Hepatocyte (in vitro differentiated cells): Measurements from ENCODE around the gene CCL14.

Source experiments
- EZH2 ChIP-seq: fragments of 200-600 bp; sonication (generic); IDR thresholded peaks from 2 replicates; pipeline ENCODE4 v1.6.1; 2016; ENCODE audit warnings: antibody characterized with exemption, mild to moderate bottlenecking, borderline replicate concordance
- EZH2phosphoT487 ChIP-seq: fragments of 200-600 bp; sonication (generic); IDR thresholded peaks from one replicate; pipeline ENCODE4 v1.6.1; 2018; ENCODE audit warnings: antibody characterized with exemption, mild to moderate bottlenecking, low read depth, moderate library complexity; ENCODE audit not compliant: unreplicated experiment, severe bottlenecking
- TF ChIP-seq, protein P1 (sequence below): fragments of 200-600 bp; sonication (generic); IDR thresholded peaks from 2 replicates; pipeline ENCODE4 v1.5.1; 2016; ENCODE audit warnings: antibody characterized with exemption, mild to moderate bottlenecking; ENCODE audit not compliant: poor library complexity

- TF ChIP-seq EZH2phosphoT487: no peak
- TF ChIP-seq, protein P1, sequence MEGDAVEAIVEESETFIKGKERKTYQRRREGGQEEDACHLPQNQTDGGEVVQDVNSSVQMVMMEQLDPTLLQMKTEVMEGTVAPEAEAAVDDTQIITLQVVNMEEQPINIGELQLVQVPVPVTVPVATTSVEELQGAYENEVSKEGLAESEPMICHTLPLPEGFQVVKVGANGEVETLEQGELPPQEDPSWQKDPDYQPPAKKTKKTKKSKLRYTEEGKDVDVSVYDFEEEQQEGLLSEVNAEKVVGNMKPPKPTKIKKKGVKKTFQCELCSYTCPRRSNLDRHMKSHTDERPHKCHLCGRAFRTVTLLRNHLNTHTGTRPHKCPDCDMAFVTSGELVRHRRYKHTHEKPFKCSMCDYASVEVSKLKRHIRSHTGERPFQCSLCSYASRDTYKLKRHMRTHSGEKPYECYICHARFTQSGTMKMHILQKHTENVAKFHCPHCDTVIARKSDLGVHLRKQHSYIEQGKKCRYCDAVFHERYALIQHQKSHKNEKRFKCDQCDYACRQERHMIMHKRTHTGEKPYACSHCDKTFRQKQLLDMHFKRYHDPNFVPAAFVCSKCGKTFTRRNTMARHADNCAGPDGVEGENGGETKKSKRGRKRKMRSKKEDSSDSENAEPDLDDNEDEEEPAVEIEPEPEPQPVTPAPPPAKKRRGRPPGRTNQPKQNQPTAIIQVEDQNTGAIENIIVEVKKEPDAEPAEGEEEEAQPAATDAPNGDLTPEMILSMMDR: no peak
- no peak for TF ChIP-seq EZH2
Observed at GRCh38 chr17:36024106-36024869, 37.8 kb upstream of the CCL14 start.
